Coronary artery (tissue), 2 donors: ENCODE data around the gene PROK1.

Source experiments
- DNase-seq: peaks from one replicate; pipeline ENCODE4 v3.0.0-alpha.2; 2017; ENCODE audit warnings: low spot score
- H3K27ac ChIP-seq, 2 donors: fragments of 200-600 bp; sonication (generic); one replicate each; pipeline ENCODE4 v1.5.1; 2016 to 2019
- H3K4me3 ChIP-seq: fragments of 200-600 bp; sonication (generic); 2 replicates; pipeline ENCODE4 v1.5.1; 2016; ENCODE audit warnings: mild to moderate bottlenecking, moderate library complexity
- TF ChIP-seq, protein P1 (sequence below): fragments of 200-600 bp; sonication (generic); IDR thresholded peaks from one replicate; pipeline ENCODE4 v1.5.1; 2019; ENCODE audit warnings: antibody characterized with exemption

PROK1 gene

GRCh38 chr1:110502402-110503151 lies 51.6 kb downstream of the PROK1 start:
- TF ChIP-seq, protein P1, sequence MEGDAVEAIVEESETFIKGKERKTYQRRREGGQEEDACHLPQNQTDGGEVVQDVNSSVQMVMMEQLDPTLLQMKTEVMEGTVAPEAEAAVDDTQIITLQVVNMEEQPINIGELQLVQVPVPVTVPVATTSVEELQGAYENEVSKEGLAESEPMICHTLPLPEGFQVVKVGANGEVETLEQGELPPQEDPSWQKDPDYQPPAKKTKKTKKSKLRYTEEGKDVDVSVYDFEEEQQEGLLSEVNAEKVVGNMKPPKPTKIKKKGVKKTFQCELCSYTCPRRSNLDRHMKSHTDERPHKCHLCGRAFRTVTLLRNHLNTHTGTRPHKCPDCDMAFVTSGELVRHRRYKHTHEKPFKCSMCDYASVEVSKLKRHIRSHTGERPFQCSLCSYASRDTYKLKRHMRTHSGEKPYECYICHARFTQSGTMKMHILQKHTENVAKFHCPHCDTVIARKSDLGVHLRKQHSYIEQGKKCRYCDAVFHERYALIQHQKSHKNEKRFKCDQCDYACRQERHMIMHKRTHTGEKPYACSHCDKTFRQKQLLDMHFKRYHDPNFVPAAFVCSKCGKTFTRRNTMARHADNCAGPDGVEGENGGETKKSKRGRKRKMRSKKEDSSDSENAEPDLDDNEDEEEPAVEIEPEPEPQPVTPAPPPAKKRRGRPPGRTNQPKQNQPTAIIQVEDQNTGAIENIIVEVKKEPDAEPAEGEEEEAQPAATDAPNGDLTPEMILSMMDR: no peak
- no peak overlapping the region for H3K27ac ChIP-seq
- H3K4me3 ChIP-seq: no peak overlapping the region
- DNase-seq: no peak

DNA sequence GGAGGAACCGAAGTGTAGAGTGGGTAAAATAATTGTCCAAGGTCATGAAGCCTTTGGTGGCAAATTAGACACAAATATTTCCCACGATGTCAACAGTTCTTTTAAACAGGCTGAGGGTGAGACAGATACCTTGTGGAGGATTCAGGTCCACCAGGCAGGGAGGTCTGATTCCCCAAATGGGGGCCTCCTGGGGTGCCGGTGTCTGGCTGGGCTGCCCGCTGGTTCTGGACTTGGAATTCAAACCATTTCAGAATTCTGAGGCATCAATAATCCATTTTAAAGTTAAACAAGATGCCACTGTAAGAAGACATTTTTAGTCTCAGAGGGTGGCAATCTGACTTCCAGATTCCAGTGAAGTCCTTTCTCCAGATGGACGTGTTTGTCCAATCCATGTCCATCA lies 52.5 kb downstream of the PROK1 start:
- no peak for DNase-seq
- TF ChIP-seq, protein P1: no peak
- H3K27ac ChIP-seq: no peak overlapping the region
- H3K4me3 ChIP-seq: no peak overlapping the region

GRCh38 chr1:110504226-110504625 lies 53.3 kb downstream of the PROK1 start:
- Histone ChIP-seq H3K27ac (no peak overlapping the region), H3K4me3 (no peak overlapping the region)
- TF ChIP-seq, protein P1: no peak
- DNase-seq: no peak

GRCh38 chr1:110505596-110505995 lies 54.6 kb downstream of the PROK1 start:
- H3K27ac ChIP-seq: no peak overlapping the region
- DNase-seq: no peak
- no peak overlapping the region for H3K4me3 ChIP-seq
- TF ChIP-seq, protein P1: no peak

- TF ChIP-seq, protein P1: no peak
- no peak overlapping the region for H3K27ac ChIP-seq
These were observed 55.6 kb downstream of the PROK1 start for GRCh38 chr1:110506541-110506940.

More at GRCh38 chr1:110506541-110506940, 55.6 kb downstream of the PROK1 start:
- DNase-seq: no peak
- H3K4me3 ChIP-seq: no peak overlapping the region
